A549 treated with Hydrocortisone at 1 μM for 4 hours (cell line): Measurements from ENCODE around the gene RRAGA. TPM values are rescaled to one million over a fixed set of nuclear protein-coding genes. Genes with fewer than 3 reads are reported as not detected.

Experiments used
- total RNA-seq: library from RNA; stranded (reverse); fragments of 200-300 nt; extraction: Qiagen RNA extraction; gene quantifications from 5 replicates; pipeline ENCODE4 v1.2.3, GENCODE V29; 2022

RRAGA gene
- 104 to 135 TPM (median 129 TPM) in 5 replicates for total RNA-seq

GRCh38 chr9:19048966-19049916 lies at the start of gene RRAGA:
RRAGA (plus strand) TSS chr9:19049427; CDS start chr9:19049660, 233 bp downstream.

GRCh38 chr9:19033015-19033414 lies 16.2 kb upstream of the RRAGA start, which contains the start of gene SAXO1:
SAXO1 (minus strand) TSS chr9:19033209; CDS start chr9:19032908, 301 bp downstream.

Other genes with a start within 250 kb of the RRAGA start
- not detected in 5 replicates for gene SAXO1, start 16.2 kb upstream of the RRAGA start, total RNA-seq
- gene HAUS6, start 53.5 kb downstream of the RRAGA start, total RNA-seq: 20.6 to 29.7 TPM (median 23.8 TPM) in 5 replicates
- 57.1 to 72.1 TPM (median 58.5 TPM) in 5 replicates for gene PLIN2, start 78.1 kb downstream of the RRAGA start, total RNA-seq
- gene DENND4C, start 181.3 kb downstream of the RRAGA start, total RNA-seq: 13.2 to 23.6 TPM (median 15.9 TPM) in 5 replicates